HepG2 (cell line): ENCODE measurements around the gene ALOX12. TPM values are rescaled to one million over a fixed set of nuclear protein-coding genes. Genes with fewer than 3 reads are reported as not detected.

Experiments
- ATAC-seq: fragments of 200-7000 bp; cut with Tn5 transposase; 3 replicates; pipeline ENCODE4 v1.9.1; 2020; ENCODE audit warnings: mild to moderate bottlenecking, moderate library complexity
- BruUV-seq: library from RNA; stranded (reverse); fragments of 400-500 nt; replicated peaks from 2 replicates; lab custom pipeline; 2021; lab: Mats Ljungman, UMichigan
- CTCF ChIA-PET: fragments of 300-600 bp; formaldehyde crosslinking; extraction: SDS; loops from one replicate; lab custom pipeline; 2021; ENCODE audit warnings: low total read pairs, inconsistent platforms, low intra/inter-chr PET ratio; lab: Yijun Ruan, JAX
- POLR2A ChIA-PET: fragments of 350-600 bp; sonication (Branson Sonifier 250); formaldehyde crosslinking; loops from one replicate; lab custom pipeline; 2020; ENCODE audit warnings: antibody characterized with exemption, inconsistent platforms; lab: Yijun Ruan, JAX
- DNase-seq: peaks from one replicate; pipeline ENCODE4 v3.0.0-alpha.2; 2015; ENCODE audit warnings: low spot score
- FAIRE-seq: peaks from 3 replicates; lab custom pipeline; 2011; peaks lifted over from hg19 to GRCh38; lab: Jason Lieb, UNC
- H2AFZ ChIP-seq: one replicate; pipeline ENCODE4 v1.6.1; 2011; ENCODE audit warnings: low read length, inconsistent platforms
- H3K27ac ChIP-seq: fragments of 300-600 bp; 3 replicates; pipeline ENCODE4 v1.8.0; 2011; ENCODE audit warnings: mixed run types, mild to moderate bottlenecking, mixed read lengths, low read length, inconsistent platforms; ENCODE audit not compliant: insufficient read depth; ENCODE audit errors: extremely low read length
- H3K27me3 ChIP-seq, 2 experiments: fragments of 200-600 bp in 1 of 2; 2 replicates in 1 of 2; 3 replicates in 1 of 2; pipeline versions ENCODE4 v1.6.0 to v1.8.0; 2011; ENCODE audit warnings: low read length in 2 of 2, mild to moderate bottlenecking in 2 of 2, moderate library complexity in 2 of 2, inconsistent platforms in 1 of 2; ENCODE audit not compliant: insufficient read depth in 2 of 2, control insufficient read depth in 1 of 2
- H3K36me3 ChIP-seq, 2 experiments: fragments of 200-600 bp in 1 of 2; replicated peaks in 1 of 2; 2 replicates in 1 of 2; 3 replicates in 1 of 2; pipeline versions ENCODE4 v1.5.1 to v1.8.0; 2011; ENCODE audit warnings: low read length in 2 of 2, inconsistent platforms in 1 of 2; ENCODE audit not compliant: insufficient read depth in 2 of 2, control insufficient read depth in 1 of 2
- H3K4me1 ChIP-seq: 2 replicates; pipeline ENCODE4 v1.5.1; 2012; ENCODE audit warnings: low read length, inconsistent platforms; ENCODE audit not compliant: insufficient read depth
- H3K4me2 ChIP-seq: 2 replicates; pipeline ENCODE4 v1.6.0; 2011; ENCODE audit warnings: low read depth, low read length, inconsistent platforms
- H3K4me3 ChIP-seq, 3 experiments: fragments of 200-600 bp in 1 of 3; sonication (generic), shearing (Covaris generic) in 1 of 3; replicated peaks in 1 of 3; 2 replicates each; pipeline ENCODE4 v1.5.1; 2011 to 2016; ENCODE audit warnings: low read length in 3 of 3, inconsistent platforms in 2 of 3, low read depth in 2 of 3, mild to moderate bottlenecking in 2 of 3, control low read depth in 1 of 3, mixed read lengths in 1 of 3; ENCODE audit not compliant: insufficient read depth in 1 of 3
- H3K79me2 ChIP-seq: one replicate; pipeline ENCODE4 v1.6.1; 2011; ENCODE audit warnings: low read length, inconsistent platforms; ENCODE audit not compliant: insufficient read depth
- H3K9ac ChIP-seq: 2 replicates; pipeline ENCODE4 v1.6.0; 2011; ENCODE audit warnings: mild to moderate bottlenecking, low read depth, low read length, inconsistent platforms; ENCODE audit not compliant: insufficient read depth
- H3K9me3 ChIP-seq: 2 replicates; pipeline ENCODE4 v1.5.1; 2012; ENCODE audit warnings: mild to moderate bottlenecking, low read length
- H4K20me1 ChIP-seq: 2 replicates; pipeline ENCODE4 v1.6.0; 2011; ENCODE audit warnings: inconsistent platforms, mild to moderate bottlenecking, low read length, moderate library complexity; ENCODE audit not compliant: insufficient read depth
- ATF7 ChIP-seq, 2 experiments: fragments of 450-650 bp in 1 of 2; sonication (generic) in 1 of 2; formaldehyde crosslinking in 1 of 2; IDR thresholded peaks; 2 replicates each; pipeline versions ENCODE4 v1.4.0 to v1.6.1; 2016 to 2020; ENCODE audit warnings: antibody characterized with exemption in 1 of 2, mild to moderate bottlenecking in 1 of 2, missing genetic modification reagents in 1 of 2
- BCL6 ChIP-seq: IDR thresholded peaks from 2 replicates; pipeline ENCODE4 v1.6.1; 2016; ENCODE audit warnings: missing genetic modification reagents, missing compliant biosample characterization
- CBX2 ChIP-seq, 2 experiments: fragments of 200-600 bp in 1 of 2; sonication (generic); formaldehyde crosslinking in 1 of 2; IDR thresholded peaks; 2 replicates each; pipeline versions ENCODE4 v1.7.0 to v1.8.1; 2018 to 2022; ENCODE audit warnings: low read depth in 2 of 2, low read length in 1 of 2, mild to moderate bottlenecking in 1 of 2, missing genetic modification reagents in 1 of 2
- CENPT ChIP-seq: sonication (generic); formaldehyde crosslinking; IDR thresholded peaks from 2 replicates; pipeline ENCODE4 v1.8.0; 2022; ENCODE audit warnings: low read depth, mild to moderate bottlenecking, moderate library complexity, missing genetic modification reagents
- NONO ChIP-seq, 2 experiments: fragments of 450-650 bp in 1 of 2; sonication (generic) in 1 of 2; formaldehyde crosslinking in 1 of 2; IDR thresholded peaks in 1 of 2; conservative IDR thresholded peaks in 1 of 2; 2 replicates each; pipeline versions ENCODE4 v1.6.1 to v1.8.0; 2017 to 2022; ENCODE audit warnings: mild to moderate bottlenecking in 1 of 2, missing genetic modification reagents in 1 of 2, moderate library complexity in 1 of 2
- RFX1 ChIP-seq: fragments of 450-650 bp; IDR thresholded peaks from 2 replicates; pipeline ENCODE4 v1.6.1; 2017
- SP4 ChIP-seq: sonication (generic); formaldehyde crosslinking; IDR thresholded peaks from 2 replicates; pipeline ENCODE4 v1.8.1; 2023; ENCODE audit warnings: mild to moderate bottlenecking, missing genetic modification reagents
- TEAD3 ChIP-seq: optimal IDR thresholded peaks from 2 replicates; pipeline ENCODE3; 2016; ENCODE audit warnings: borderline replicate concordance
- THYN1 ChIP-seq: sonication (generic); formaldehyde crosslinking; IDR thresholded peaks from 2 replicates; pipeline ENCODE4 v1.8.1; 2023; ENCODE audit warnings: low read depth, mild to moderate bottlenecking, moderate library complexity, missing genetic modification reagents, borderline replicate concordance
- ZBTB42 ChIP-seq: sonication (generic); formaldehyde crosslinking; IDR thresholded peaks from 2 replicates; pipeline ENCODE4 v1.5.0; 2020; ENCODE audit warnings: mild to moderate bottlenecking, missing genetic modification reagents
- ZMYM3 ChIP-seq: sonication (generic); formaldehyde crosslinking; IDR thresholded peaks from 2 replicates; pipeline ENCODE4 v1.5.1; 2020; ENCODE audit warnings: mild to moderate bottlenecking, missing genetic modification reagents
- ZNF17 ChIP-seq: sonication (generic); formaldehyde crosslinking; IDR thresholded peaks from 2 replicates; pipeline ENCODE4 v1.5.0; 2020; ENCODE audit warnings: mild to moderate bottlenecking, missing genetic modification reagents
- ZNF329 ChIP-seq: sonication (generic); formaldehyde crosslinking; IDR thresholded peaks from 2 replicates; pipeline ENCODE4 v1.9.0; 2021; ENCODE audit warnings: low read depth, mild to moderate bottlenecking, missing genetic modification reagents
- ZSCAN29 ChIP-seq: sonication (generic); formaldehyde crosslinking; conservative IDR thresholded peaks from 2 replicates; pipeline ENCODE4 v1.4.0; 2020; ENCODE audit warnings: mild to moderate bottlenecking, missing genetic modification reagents
- WGBS: methylation state at CpG from one replicate; pipeline ENCODE4 v1.1.6; 2017; ENCODE audit warnings: low lambda C conversion rate; 5-methylcytosine and 5-hydroxymethylcytosine counted together
- in situ Hi-C: cut with HindIII; loops from 2 replicates; pipeline ENCODE4 v1.10.0; 2017; ENCODE audit warnings: low pct_unique_long_range_greater_than_20kb; ENCODE audit not compliant: extremely low pct_ligation_motif_present
- intact Hi-C: fragments of 100-400 bp; cut with micrococcal nuclease; formaldehyde crosslinking; loops from one replicate; pipeline ENCODE4 v1.10.0; 2022; ENCODE audit not compliant: unreplicated experiment
- polyA plus RNA-seq, 8 experiments: library from polyadenylated mRNA; depleted of rRNA in 3 of 8; stranded (reverse) in 7 of 8; unstranded in 1 of 8; fragments of >200 nt; fragmentation: Illumina TruSeq in 4 of 8; extraction: Trizol in 4 of 8; gene quantifications; 2 replicates each; pipeline versions ENCODE4 v1.2.1 to v1.2.3, GENCODE V29; 2011 to 2016; ENCODE audit warnings: low read depth in 4 of 8, missing spikeins in 1 of 8, mixed read lengths in 1 of 8; ENCODE audit not compliant: insufficient read depth in 1 of 8
- total RNA-seq, 5 experiments: library from RNA; depleted of rRNA; stranded (reverse); fragments of >200 nt; fragmentation: Illumina TruSeq; extraction: Trizol; gene quantifications; 2 replicates each; pipeline ENCODE4 v1.2.3, GENCODE V29; 2016; ENCODE audit warnings: low read depth in 1 of 5

ALOX12 gene
- total and polyA plus RNA-seq, 2 of the 13 experiments (the other 11 are each of a cell fraction or from before 2014, with no cell fraction given): not detected

- DNase-seq: no peak
- no peak overlapping the region for H3K4me2 ChIP-seq
- H2AFZ ChIP-seq: no peak overlapping the region
- intact Hi-C loops (loop anchor here (10.0 kb wide), 1 partner anchor 185 kb away; no protein-coding TSS in a partner anchor), in situ Hi-C loops (no loop called here)
- TF ChIP-seq CENPT (CRISPR knock-in tag) (no peak), THYN1 (CRISPR knock-in tag) (no peak), BCL6 (CRISPR knock-in tag) (no peak), ZBTB42 (no peak), ZNF329 (CRISPR knock-in tag) (no peak), RFX1 (no peak), ZNF17 (CRISPR knock-in tag) (no peak), TEAD3 (no peak), ZSCAN29 (CRISPR knock-in tag) (no peak), CBX2 (IDR thresholded peaks at IDR 0.05; ENCODE audit: low read depth, low read length) (no peak), CBX2 (CRISPR knock-in tag; IDR thresholded peaks at IDR 0.05; ENCODE audit: low read depth) (no peak), ATF7 (IDR thresholded peaks at IDR 0.05) (no peak), ATF7 (CRISPR knock-in tag; IDR thresholded peaks at IDR 0.05) (no peak), SP4 (no peak), NONO (IDR thresholded peaks at IDR 0.05) (no peak), NONO (CRISPR knock-in tag; conservative IDR thresholded peaks at IDR 0.05) (no peak), ZMYM3 (CRISPR knock-in tag) (no peak)
- no peak overlapping the region for H3K4me3 ChIP-seq
- no peaks in the 10 kb centered on the region for H3K79me2 ChIP-seq
- 78% methylated on average over 8 of the region's 8 CpGs for WGBS
- FAIRE-seq: no peak
- no peaks in the 10 kb centered on the region for H3K36me3 ChIP-seq
- ATAC-seq: no peak
- no TSS peak for BruUV-seq
- H3K27ac ChIP-seq: no peak overlapping the region
- peaks cover 29% of the 10 kb centered on the region for H3K4me1 ChIP-seq
- CTCF ChIA-PET: no interaction called here
- no peak overlapping the region for H3K9ac ChIP-seq
- H3K9me3 ChIP-seq: no peaks in the 10 kb centered on the region
- H3K27me3 ChIP-seq: peaks cover 1 to 24% of the 10 kb centered on the region in 2 experiments; a peak in 3 of 5 replicates
- no peaks in the 10 kb centered on the region for H4K20me1 ChIP-seq
- POLR2A ChIA-PET: no interaction called here
These were observed 33.8 kb downstream of the ALOX12 start for GRCh38 chr17:7029659-7030058.
